Neutrophil (primary cell): ENCODE measurements around the gene F7.

Experiments
- H3K27ac ChIP-seq: fragments of 200-600 bp; sonication (generic); 2 replicates; pipeline ENCODE4 v1.5.1; 2016; ENCODE audit warnings: mild to moderate bottlenecking, moderate library complexity
- H3K27me3 ChIP-seq: fragments of 200-600 bp; sonication (generic); 2 replicates; pipeline ENCODE4 v1.6.0; 2016; ENCODE audit warnings: mild to moderate bottlenecking
- H3K36me3 ChIP-seq: fragments of 200-600 bp; sonication (generic); 2 replicates; pipeline ENCODE4 v1.5.1; 2017
- H3K4me1 ChIP-seq, 2 experiments: fragments of 200-600 bp in 1 of 2; sonication (generic) in 1 of 2; 1 replicate in 1 of 2; 2 replicates in 1 of 2; pipeline versions ENCODE4 v1.5.1 to v1.6.1; 2013 to 2016; ENCODE audit warnings: low read depth in 1 of 2, low read length in 1 of 2, mild to moderate bottlenecking in 1 of 2, moderate library complexity in 1 of 2; ENCODE audit not compliant: control insufficient read depth in 1 of 2, insufficient read depth in 1 of 2
- H3K4me3 ChIP-seq, 2 experiments: fragments of 200-600 bp in 1 of 2; sonication (generic) in 1 of 2; 1 replicate in 1 of 2; 2 replicates in 1 of 2; pipeline ENCODE4 v1.5.1; 2013 to 2016; ENCODE audit warnings: low read depth in 1 of 2, low read length in 1 of 2, mild to moderate bottlenecking in 1 of 2, moderate library complexity in 1 of 2
- H3K9me3 ChIP-seq: fragments of 200-600 bp; sonication (generic); 2 replicates; pipeline ENCODE4 v1.5.1; 2016
- TF ChIP-seq, protein P1 (sequence below): fragments of 200-600 bp; sonication (generic); IDR thresholded peaks from 2 replicates; pipeline ENCODE4 v1.5.1; 2016; ENCODE audit warnings: antibody characterized with exemption

Gene F7

GRCh38 chr13:113121928-113122471 lies 16.4 kb downstream of the F7 start:
- no peaks in the 10 kb centered on the region for H3K4me1 ChIP-seq
- H3K9me3 ChIP-seq, result no peaks in the 10 kb centered on the region
- TF ChIP-seq, protein P1, sequence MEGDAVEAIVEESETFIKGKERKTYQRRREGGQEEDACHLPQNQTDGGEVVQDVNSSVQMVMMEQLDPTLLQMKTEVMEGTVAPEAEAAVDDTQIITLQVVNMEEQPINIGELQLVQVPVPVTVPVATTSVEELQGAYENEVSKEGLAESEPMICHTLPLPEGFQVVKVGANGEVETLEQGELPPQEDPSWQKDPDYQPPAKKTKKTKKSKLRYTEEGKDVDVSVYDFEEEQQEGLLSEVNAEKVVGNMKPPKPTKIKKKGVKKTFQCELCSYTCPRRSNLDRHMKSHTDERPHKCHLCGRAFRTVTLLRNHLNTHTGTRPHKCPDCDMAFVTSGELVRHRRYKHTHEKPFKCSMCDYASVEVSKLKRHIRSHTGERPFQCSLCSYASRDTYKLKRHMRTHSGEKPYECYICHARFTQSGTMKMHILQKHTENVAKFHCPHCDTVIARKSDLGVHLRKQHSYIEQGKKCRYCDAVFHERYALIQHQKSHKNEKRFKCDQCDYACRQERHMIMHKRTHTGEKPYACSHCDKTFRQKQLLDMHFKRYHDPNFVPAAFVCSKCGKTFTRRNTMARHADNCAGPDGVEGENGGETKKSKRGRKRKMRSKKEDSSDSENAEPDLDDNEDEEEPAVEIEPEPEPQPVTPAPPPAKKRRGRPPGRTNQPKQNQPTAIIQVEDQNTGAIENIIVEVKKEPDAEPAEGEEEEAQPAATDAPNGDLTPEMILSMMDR, result no peak
- H3K27ac ChIP-seq, result no peak overlapping the region
- H3K36me3 ChIP-seq, result no peaks in the 10 kb centered on the region
- no peak overlapping the region for H3K4me3 ChIP-seq
- H3K27me3 ChIP-seq, result peaks cover 7% of the 10 kb centered on the region

DNA sequence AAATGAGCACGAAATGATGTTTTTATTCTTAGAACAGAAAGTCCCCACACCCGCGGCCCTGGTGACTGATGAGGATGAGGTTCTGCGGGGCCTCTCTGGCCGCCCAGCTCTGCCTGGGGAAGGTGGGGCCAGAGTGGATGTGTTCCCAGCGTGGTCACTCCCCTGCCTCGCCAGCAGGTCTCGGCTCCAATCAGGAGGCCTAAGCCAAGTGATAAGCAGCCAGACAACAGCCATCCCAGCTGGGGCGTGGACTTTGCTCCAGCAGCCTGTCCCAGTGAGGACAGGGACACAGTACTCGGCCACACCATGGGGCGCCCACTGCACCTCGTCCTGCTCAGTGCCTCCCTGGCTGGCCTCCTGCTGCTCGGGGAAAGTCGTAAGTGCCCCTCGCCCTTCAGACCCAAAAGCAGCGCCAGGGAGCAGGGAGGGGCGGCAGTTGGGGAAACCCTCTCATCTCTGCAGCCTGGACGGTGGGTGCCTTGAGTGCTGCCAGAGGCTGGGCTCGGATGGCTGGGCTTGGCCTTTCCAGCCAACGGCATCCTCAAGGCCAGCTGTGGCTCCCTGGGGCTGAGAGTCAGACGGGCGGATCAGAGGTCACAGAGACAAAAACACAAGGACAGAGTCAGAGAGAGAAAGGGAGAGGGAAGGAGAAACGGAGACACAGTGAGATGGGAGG lies 17.1 kb downstream of the F7 start, which contains the start of gene F10:
Gene F10, plus strand, starts transcription at position 250 of the 676 bp plus-strand sequence. Its CDS starts 57 bp downstream, at position 307.
- no peak within 1 kb of the TSS for H3K27ac ChIP-seq
- peaks cover 14% of the 10 kb centered on the region for H3K27me3 ChIP-seq
- no peak within 1 kb of the TSS for H3K4me3 ChIP-seq
- H3K4me1 ChIP-seq, result no peaks in the 10 kb centered on the region
- no peaks in the 10 kb centered on the region for H3K9me3 ChIP-seq
- H3K36me3 ChIP-seq, result no peaks in the 10 kb centered on the region
- TF ChIP-seq, protein P1, result no peak

DNA sequence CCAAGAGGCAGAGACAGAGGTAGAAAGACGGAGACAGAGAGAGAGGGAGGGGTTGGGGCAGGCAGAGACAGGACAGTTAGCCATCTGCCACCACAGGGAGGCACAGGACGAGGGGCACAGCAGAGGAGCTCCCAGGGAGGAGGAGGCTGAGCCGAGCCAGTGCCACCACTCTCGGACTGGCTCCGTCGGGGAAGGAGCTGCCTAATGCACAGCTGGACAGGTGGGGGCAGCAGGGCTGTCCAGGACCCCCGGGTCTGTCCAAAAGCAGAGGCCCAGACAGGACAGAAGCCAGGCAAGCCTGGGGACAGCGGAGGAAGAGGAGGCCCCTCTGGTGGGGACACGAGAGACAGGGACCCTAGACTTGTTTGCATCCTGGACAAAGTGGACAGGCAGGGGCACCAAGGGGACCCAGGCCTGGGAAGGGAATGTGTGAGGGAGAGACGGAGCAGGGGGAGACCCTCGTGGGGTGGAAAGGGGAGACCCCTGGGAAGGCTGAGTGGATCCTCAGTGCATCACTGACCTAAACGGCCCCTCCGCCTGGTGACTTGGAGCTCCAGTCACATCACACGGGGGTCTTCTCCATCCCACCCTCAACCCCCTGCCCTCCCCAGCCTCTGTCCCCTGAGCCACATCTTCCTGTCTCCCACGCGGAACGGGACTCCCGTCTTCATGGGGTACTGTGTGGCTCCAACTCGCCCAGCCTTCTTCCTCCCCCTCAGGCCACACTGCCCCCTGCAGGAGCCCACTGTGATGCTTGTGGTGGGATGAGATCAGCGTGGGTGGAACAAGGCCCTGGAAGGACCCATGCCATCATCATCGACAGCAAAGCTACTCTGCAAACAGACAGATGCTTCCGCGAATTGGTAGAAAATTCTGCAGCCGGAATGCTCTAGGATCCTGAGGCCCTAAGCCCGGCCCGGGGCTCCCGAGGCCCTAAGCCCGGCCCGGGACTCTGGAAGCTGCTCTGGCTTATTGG lies 17.9 kb downstream of the F7 start:
- TF ChIP-seq, protein P1, result no peak
- H3K36me3 ChIP-seq, result no peaks in the 10 kb centered on the region
- H3K27ac ChIP-seq, result no peak overlapping the region
- H3K4me1 ChIP-seq, result no peaks in the 10 kb centered on the region
- H3K27me3 ChIP-seq, result peaks cover 22% of the 10 kb centered on the region
- no peak overlapping the region for H3K4me3 ChIP-seq
- no peaks in the 10 kb centered on the region for H3K9me3 ChIP-seq

DNA sequence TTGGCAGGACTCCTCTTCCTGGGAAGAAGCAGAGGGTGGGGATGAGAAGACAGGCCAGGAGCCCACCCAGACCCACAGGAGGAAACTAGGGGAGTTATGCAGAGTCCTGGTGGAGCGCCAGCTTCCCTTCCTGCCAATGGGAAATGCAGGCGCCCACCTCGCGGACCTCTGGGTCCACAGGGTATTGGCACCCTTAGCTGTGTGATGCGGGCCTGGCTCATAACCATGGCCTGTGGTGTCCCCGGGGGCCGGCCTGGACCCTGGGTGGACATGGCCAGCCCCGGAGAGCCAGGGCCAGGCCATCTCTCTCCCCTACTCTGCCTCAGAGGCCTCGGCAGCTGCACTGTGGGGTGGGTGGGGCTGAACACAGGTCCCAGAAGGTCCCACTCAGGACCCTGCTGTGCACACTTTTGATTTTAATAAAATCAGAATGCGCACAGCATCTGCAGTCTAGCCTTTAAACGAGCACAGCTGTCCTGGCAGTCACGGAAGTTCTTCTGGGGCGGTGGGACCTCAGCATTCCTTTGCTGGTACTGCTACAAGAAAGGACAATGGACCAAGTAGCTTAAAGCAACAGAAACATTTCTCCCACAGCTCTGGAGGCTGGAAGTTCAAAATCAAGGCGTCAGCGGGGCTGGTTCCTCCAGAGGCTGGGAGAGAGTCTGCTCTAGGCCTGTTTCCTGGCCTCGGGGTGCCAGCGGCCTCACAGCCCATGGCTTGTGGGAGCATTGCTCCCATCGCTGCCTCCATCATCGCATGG lies 18.8 kb downstream of the F7 start:
- no peaks in the 10 kb centered on the region for H3K9me3 ChIP-seq
- H3K27ac ChIP-seq, result no peak overlapping the region
- no peaks in the 10 kb centered on the region for H3K36me3 ChIP-seq
- H3K4me1 ChIP-seq, result no peaks in the 10 kb centered on the region
- peaks cover 31% of the 10 kb centered on the region for H3K27me3 ChIP-seq
- no peak overlapping the region for H3K4me3 ChIP-seq
- TF ChIP-seq, protein P1, result no peak
